T-helper 1 cell (primary cell): ENCODE measurements around the gene LONP1.

Experiments used
- DNase-seq, 5 donors: peaks; one replicate each; pipeline ENCODE4 v3.0.0-alpha.2; 2012 to 2020

The LONP1 gene

DNA sequence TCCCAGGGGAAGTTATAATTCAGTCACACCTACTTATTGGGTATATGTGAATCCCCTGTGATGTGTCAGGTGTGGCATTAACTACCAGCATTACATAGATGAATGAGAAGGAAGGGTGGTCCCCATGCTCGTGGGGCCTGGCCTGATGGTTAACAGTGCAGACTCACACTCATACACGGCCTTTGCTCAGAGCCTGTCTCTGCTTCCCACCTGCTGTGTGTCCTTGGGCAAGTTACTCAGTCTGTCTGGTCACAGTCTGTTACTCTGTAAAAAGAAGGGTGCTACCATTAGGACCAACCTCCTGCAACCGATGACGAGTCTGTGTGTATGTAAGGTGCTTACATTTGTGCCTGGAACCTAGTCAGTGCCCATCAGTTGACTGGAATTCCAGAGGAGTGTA is 73.2 kb downstream of the LONP1 start:
- DNase-seq = no peak

GRCh38 chr19:5645409-5645808 is 74.5 kb downstream of the LONP1 start:
- no peak for DNase-seq

GRCh38 chr19:5644037-5644436 is 75.9 kb downstream of the LONP1 start:
- no peak for DNase-seq

DNA sequence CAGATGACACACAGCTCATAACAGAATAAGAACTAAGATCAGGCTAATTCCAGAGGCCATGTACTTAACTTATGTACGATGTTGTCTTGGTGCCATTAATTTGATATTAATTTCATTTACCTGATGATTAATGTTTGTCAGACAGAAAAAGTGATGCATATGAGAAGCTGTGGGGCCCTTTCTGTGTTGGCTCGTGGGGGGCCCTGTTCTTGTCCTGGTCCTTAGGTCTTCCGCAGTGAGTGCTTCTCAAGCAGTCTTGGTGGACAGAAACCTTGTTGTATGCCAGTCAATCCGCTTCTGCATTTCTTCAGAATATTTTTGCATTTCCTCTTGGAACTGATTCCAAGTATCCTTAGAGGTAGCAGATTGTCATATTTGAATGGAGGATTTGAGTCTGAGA is 76.9 kb downstream of the LONP1 start:
- DNase-seq = no peak

DNA sequence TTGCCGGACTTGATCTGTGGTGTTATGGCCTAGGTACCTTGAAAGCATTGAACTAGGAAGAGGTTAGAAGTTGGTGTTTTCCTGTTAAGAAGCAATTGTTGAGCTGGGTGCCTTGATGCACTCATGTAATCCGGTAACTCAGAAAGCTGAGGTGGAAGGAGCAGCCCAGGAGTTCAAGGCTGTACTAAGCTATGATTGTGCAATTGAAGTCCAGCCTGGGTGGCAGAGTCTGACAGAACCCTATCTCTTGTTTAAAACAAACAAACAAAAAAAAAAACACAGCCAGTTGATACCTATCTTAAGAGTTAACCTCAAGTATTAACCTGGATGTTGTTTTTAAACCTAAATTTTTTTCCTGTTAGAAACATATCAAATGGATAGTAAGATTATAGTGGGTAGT is 77.7 kb downstream of the LONP1 start:
- no peak for DNase-seq
